Esophagus (tissue), 2 donors: ENCODE measurements around the gene CBS. TPM values are rescaled to one million over a fixed set of nuclear protein-coding genes. Genes with fewer than 3 reads are reported as not detected.
"Not testable (repeated sequence)": the region's sequence is repeated elsewhere in the genome, so short reads cannot be mapped to it uniquely, and the experiment has no call there.

Experiments
- H3K27ac ChIP-seq, 2 donors: one replicate each; pipeline ENCODE4 v1.5.1; 2013; ENCODE audit warnings: low read depth in 2 of 2, mild to moderate bottlenecking in 2 of 2, inconsistent platforms in 1 of 2, low read length in 1 of 2, moderate library complexity in 1 of 2
- H3K27me3 ChIP-seq, 2 donors: one replicate each; pipeline ENCODE4 v1.6.1; 2013; ENCODE audit warnings: low read length in 2 of 2, control low read depth in 1 of 2, mild to moderate bottlenecking in 1 of 2; ENCODE audit not compliant: insufficient read depth in 2 of 2, control insufficient read depth in 1 of 2
- H3K36me3 ChIP-seq, 2 donors: one replicate each; pipeline ENCODE4 v1.6.1; 2013; ENCODE audit warnings: low read length in 1 of 2; ENCODE audit not compliant: control insufficient read depth in 2 of 2, insufficient read depth in 2 of 2
- H3K4me1 ChIP-seq, 2 donors: one replicate each; pipeline ENCODE4 v1.6.1; 2013; ENCODE audit warnings: low read length in 1 of 2; ENCODE audit not compliant: control insufficient read depth in 2 of 2, insufficient read depth in 2 of 2
- H3K4me3 ChIP-seq, 2 donors: one replicate each; pipeline ENCODE4 v1.5.1; 2013; ENCODE audit warnings: low read length in 2 of 2, mild to moderate bottlenecking in 2 of 2, low read depth in 1 of 2, moderate library complexity in 1 of 2
- H3K9me3 ChIP-seq, 2 donors: one replicate each; pipeline ENCODE4 v1.6.1; 2013; ENCODE audit warnings: mild to moderate bottlenecking in 2 of 2, low read depth in 1 of 2, low read length in 1 of 2, moderate library complexity in 1 of 2; ENCODE audit not compliant: control insufficient read depth in 2 of 2, insufficient read depth in 1 of 2
- WGBS, 2 donors: extraction: QIAGEN DNeasy Blood & Tissue Kit; methylation state at CpG; one replicate each; pipeline ENCODE4 v1.1.7; 2013; 5-methylcytosine and 5-hydroxymethylcytosine counted together
- polyA plus RNA-seq, 2 donors: library from polyadenylated mRNA; stranded (reverse); fragments of 200-250 nt; gene quantifications; one replicate each; pipeline ENCODE4 v1.2.3, GENCODE V29; 2013
- donor health status: healthy with polysubstance abuse.
- donor health status: Bipolar disorder and iron deficiency.

The CBS gene
- polyA plus RNA-seq, 2 donors, result 0.92 to 2.2 TPM

DNA sequence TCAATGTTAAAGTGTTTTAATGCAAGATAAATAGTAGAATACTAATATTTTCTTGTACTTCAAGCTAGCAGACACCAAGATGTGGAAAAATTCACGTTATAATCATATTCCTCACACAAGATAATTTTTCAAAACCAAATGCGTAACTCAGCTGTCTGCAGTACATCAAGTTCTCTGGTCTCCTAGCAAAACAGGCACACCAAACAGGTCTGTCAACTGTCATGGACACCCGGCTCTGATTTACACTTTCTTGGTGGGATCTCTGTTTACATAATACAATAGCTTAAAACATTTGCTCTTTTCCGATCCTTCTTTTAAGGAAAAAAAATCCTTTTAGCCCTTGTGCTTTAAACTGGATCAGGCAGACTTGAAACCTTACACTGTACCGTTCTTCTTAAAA, 26.0 kb upstream of the CBS start:
- H3K36me3 ChIP-seq, H3K27ac ChIP-seq, H3K4me3 ChIP-seq, H3K9me3 ChIP-seq, H3K27me3 ChIP-seq, H3K4me1 ChIP-seq: not testable (repeated sequence)
- WGBS, 2 donors, result no CpG with 5 or more reads among the region's 5 CpGs

DNA sequence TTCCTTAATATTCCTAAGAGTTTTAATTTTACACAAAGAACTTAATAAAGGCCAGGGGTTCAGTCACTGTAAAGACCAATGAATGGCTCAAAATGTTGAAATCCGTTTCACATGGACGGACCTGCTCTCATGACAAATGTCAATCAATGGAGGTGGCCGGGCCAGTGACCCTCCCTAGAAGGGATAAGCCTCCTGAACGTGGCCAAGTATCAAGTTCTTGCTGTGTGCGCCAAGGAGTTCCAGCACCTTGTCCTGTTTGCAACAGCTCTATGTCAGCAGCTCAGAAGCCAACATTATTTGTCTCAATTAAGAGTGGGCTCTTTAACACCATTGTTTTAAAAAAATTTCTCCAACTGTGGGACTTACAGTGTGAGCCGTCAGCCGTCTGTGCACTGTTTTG, 25.4 kb upstream of the CBS start:
- not testable (repeated sequence) for H3K27me3 ChIP-seq, H3K4me1 ChIP-seq, H3K27ac ChIP-seq, H3K36me3 ChIP-seq, H3K9me3 ChIP-seq, H3K4me3 ChIP-seq
- WGBS, 2 donors, result no CpG with 5 or more reads among the region's 7 CpGs

DNA sequence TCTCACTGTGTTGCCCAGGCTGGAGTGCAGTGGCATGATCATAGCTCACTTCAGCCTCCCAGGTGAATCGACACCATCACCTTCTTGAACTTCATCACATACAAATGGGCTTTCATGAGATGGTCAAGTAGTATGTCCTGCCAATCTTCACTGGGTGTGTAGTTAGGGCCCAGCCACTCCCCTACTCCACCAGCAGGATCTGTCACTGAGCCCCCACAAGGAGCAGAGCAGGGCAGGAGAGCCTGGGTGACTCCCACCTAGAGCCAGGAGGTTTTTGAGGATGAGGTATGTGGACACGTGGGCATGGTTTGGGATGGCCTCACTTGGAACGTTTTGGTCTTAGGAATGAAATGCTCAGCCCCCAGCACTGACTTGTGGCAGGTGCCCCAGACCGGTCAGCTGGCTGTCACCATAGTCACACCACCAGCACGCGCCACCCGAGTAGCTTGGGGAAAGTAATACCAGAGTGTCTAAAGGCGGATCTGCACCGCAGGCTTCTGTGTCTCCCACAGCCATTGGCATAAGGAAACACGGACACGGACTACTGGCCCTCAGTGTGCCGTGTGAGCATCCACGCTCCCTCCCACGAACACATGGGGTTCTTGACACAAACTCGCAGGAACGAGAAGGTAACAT, 16.5 kb upstream of the CBS start:
- H3K4me1 ChIP-seq, H3K27ac ChIP-seq, H3K36me3 ChIP-seq, H3K9me3 ChIP-seq, H3K4me3 ChIP-seq, H3K27me3 ChIP-seq: not testable (repeated sequence)
- no CpG with 5 or more reads among the region's 16 CpGs for WGBS, 2 donors

DNA sequence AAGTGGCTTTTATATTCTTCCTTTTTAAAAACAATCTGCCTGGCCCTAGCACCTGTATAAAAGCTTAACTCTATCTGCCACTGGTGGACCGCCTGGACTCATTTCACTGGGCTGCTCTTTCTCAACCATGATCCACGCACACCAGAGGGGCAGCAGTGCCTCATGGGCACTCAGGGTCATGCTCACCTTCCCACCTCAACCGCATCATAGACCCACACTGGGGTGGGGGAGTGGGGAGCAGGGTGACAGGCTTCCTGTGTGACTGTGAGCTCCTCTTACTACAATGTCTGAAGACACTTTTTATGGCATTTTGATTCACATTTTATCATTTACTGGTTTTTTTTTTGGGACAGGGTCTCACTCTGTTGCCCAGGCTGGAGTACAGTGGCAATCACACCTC, 15.3 kb upstream of the CBS start:
- WGBS, 2 donors, result 88% methylated on average over 1 of the region's 3 CpGs; no CpG with 5 or more reads in 1 of the 2 donors
- not testable (repeated sequence) for H3K27ac ChIP-seq, H3K4me3 ChIP-seq, H3K36me3 ChIP-seq, H3K4me1 ChIP-seq, H3K9me3 ChIP-seq, H3K27me3 ChIP-seq

DNA sequence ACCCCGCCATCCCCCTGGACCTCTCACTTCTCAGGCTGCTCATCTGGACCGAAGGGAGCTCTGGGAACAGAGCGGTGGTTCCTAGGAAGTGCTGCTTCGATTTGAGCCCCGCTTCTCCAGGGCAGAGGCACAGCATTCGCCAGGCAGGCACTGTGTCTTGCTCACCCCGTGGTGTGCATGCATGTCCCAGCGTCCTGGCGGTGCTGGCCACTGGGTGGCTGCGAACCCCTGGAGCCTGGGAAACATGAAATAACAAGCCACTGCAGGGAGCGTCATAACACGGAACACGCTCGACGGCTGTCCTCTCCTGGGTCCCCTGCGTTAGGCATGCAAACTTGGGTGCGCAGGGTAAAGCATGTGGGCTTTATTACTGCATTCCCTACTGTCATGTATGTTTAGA, 13.8 kb upstream of the CBS start:
- not testable (repeated sequence) for H3K27me3 ChIP-seq, H3K27ac ChIP-seq, H3K4me3 ChIP-seq, H3K9me3 ChIP-seq, H3K4me1 ChIP-seq, H3K36me3 ChIP-seq
- WGBS, 2 donors, result no CpG with 5 or more reads among the region's 17 CpGs

DNA sequence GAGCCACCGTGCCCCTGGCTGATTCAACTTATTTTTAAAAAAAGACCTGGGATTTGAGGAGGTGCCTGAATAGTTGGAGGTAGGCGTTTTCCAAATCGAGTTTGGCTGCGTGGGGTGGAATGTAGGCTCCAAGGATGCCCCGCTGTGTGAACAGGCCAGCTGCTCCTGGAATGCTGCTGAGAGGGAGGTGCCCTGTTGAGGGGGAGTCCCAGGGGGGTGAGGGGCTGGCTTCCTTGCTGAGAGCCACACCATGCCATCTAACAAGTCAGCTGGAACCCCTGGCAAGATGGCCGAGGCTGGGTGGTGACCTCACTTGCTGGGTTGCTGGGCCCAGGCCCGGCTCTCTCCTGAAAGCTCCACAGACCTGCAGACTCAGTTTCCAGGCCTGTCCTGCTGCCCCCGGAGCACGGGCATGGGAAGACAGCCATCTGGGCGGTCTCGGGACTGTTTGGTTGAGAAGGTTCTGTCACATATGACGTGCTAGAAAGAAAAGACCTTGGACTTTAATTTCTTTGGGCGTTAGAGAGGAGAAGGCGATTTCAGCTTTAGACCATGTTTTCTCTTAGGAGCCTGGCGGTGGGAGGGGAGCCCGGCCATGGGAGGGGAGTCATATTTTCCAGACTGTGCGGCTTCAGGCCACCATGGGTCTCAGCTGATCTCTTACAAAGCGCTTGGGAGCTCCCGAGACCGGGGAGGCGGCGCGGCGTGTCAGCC, 7.1 kb upstream of the CBS start:
- H3K4me3 ChIP-seq, H3K27me3 ChIP-seq, H3K9me3 ChIP-seq, H3K27ac ChIP-seq, H3K36me3 ChIP-seq, H3K4me1 ChIP-seq: not testable (repeated sequence)
- no CpG with 5 or more reads among the region's 24 CpGs for WGBS, 2 donors

DNA sequence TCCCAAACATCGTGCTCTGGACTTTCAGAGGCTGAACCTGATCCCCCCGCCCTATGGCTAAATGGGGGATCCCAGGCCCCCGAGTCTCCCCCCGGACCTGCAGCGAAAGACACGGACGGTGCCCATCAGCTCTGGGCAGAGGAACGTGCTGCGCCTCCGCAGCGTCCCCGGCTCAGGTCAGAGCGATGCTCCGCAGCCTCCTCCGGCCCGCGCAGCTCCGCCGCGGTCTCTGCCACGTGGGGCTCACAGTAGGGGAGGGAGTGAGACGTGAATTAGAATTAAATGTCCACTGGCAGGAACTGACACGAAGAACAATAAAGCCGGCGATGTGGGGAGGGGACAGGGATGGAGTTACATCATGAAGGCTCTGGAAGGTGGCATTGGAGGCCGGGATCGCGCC, 1.0 kb upstream of the CBS start:
- not testable (repeated sequence) for H3K36me3 ChIP-seq, H3K4me3 ChIP-seq, H3K4me1 ChIP-seq, H3K27me3 ChIP-seq, H3K27ac ChIP-seq, H3K9me3 ChIP-seq
- WGBS, 2 donors, result 18 to 19% methylated on average over 11 to 15 of the region's 28 CpGs

DNA sequence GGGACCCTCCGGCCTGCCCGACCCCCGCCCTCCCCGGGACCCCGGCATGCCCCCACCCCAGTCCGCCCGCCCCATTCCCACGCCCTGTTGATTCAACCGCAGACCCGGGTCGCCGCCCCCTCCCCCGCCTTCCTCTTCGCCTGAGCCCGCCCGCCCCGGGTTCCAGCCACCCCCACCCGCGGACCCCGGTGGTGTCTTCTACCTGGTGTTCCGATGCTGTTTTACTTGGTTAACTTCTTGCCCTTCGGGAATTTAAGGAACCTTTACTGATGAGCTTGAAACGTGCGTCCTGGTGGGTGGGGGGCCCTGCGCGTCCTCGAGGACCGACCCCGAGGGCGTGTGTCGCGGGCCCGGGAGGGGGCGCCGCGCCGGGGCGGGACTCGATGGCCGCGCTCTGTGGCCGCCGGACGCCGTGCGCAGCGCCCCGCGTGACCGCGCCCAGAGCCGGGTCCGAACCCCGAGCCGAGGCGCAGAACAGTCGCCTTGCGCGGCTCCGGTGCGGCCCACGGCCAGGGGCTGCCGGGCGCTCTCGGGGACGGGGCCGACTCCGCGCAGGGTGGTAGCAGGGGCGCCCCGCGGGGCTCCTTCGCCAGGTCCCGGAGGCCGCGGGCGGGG, 495 bp upstream of the CBS start:
- not testable (repeated sequence) for H3K27ac ChIP-seq, H3K27me3 ChIP-seq, H3K36me3 ChIP-seq, H3K9me3 ChIP-seq, H3K4me3 ChIP-seq, H3K4me1 ChIP-seq
- no CpG with 5 or more reads among the region's 77 CpGs for WGBS, 2 donors

DNA sequence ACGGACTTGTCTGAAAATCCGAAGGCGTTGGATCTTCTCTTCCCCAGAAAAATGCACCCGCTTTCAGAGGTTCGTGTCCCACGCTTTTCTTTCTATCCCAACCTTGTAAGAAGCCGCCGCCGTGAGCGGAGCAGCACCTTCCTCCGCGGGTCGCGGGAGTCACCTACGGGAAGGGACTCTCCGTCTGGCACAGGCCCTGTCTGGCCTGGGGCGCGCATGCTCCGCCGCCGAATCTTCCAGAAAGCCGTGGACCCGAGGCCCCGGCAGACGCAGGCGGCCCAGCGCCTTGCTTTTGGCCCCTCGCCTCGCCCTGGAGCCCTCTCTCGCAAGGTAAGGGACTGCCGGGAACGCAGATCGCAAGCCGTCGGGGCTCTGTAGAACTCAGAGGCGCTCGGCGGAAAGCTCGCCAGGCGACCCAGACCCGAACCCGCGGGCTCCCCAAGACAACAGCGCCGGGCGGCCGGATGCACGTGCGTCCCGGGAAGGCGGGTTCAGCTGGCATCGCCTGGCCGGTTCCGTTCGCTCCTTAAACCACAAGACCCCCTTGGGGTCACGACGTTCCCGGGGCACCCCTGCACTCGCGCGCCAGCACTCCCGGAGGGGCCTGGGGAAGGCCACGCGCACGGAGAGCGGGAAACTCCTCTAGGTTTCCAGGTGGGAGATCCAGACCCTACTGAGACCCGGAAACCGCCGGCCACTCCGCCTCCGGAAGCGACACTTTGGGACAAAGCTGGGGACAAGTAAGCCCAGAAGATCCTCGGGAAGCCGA, 1.1 kb downstream of the CBS start:
- not testable (repeated sequence) for H3K4me3 ChIP-seq, H3K4me1 ChIP-seq, H3K36me3 ChIP-seq, H3K27ac ChIP-seq, H3K9me3 ChIP-seq, H3K27me3 ChIP-seq
- WGBS, 2 donors, result no CpG with 5 or more reads among the region's 74 CpGs
